ENCODE data around the gene CD180.
A peak's percentile ranks its signal among the peaks of the same experiment; 100 is the strongest.

Gene CD180

GRCh38 chr5:67160985-67161384, 35.6 kb downstream of the CD180 start:
- DNase-seq (ENCODE audit: low spot score), result no peak

- no peak for DNase-seq (ENCODE audit: low spot score)
Observed at GRCh38 chr5:67160272-67160671, 36.3 kb downstream of the CD180 start.

GRCh38 chr5:67156976-67157583, 39.5 kb downstream of the CD180 start:
- DNase-seq (ENCODE audit: low spot score), result peak; percentile 21

GRCh38 chr5:67154556-67155206, 41.9 kb downstream of the CD180 start:
- no peak for DNase-seq (ENCODE audit: low spot score)

- no peak for DNase-seq (ENCODE audit: low spot score)
Observed at GRCh38 chr5:67153292-67153691, 43.3 kb downstream of the CD180 start.

GRCh38 chr5:67152400-67152799, 44.2 kb downstream of the CD180 start:
- no peak for DNase-seq (ENCODE audit: low spot score)

GRCh38 chr5:67149951-67150523, 46.6 kb downstream of the CD180 start:
- no peak for DNase-seq (ENCODE audit: low spot score)

GRCh38 chr5:67149057-67149950, 47.3 kb downstream of the CD180 start:
- DNase-seq (ENCODE audit: low spot score), result no peak

GRCh38 chr5:67147760-67148159, 48.8 kb downstream of the CD180 start:
- no peak for DNase-seq (ENCODE audit: low spot score)

- DNase-seq (ENCODE audit: low spot score), result no peak
Observed at GRCh38 chr5:67146981-67147380, 49.6 kb downstream of the CD180 start.

- DNase-seq (ENCODE audit: low spot score), result no peak
Observed at GRCh38 chr5:67146574-67146973, 50.0 kb downstream of the CD180 start.

GRCh38 chr5:67144183-67144639, 52.4 kb downstream of the CD180 start:
- no peak for DNase-seq (ENCODE audit: low spot score)

- DNase-seq (ENCODE audit: low spot score), result no peak
Observed at GRCh38 chr5:67143549-67143948, 53.0 kb downstream of the CD180 start.

- no peak for DNase-seq (ENCODE audit: low spot score)
Observed at GRCh38 chr5:67142816-67143215, 53.8 kb downstream of the CD180 start.

- DNase-seq (ENCODE audit: low spot score), result no peak
Observed at GRCh38 chr5:67141644-67142043, 55.0 kb downstream of the CD180 start.

GRCh38 chr5:67140413-67140812, 56.2 kb downstream of the CD180 start:
- no peak for DNase-seq (ENCODE audit: low spot score)

GRCh38 chr5:67139030-67139429, 57.6 kb downstream of the CD180 start:
- DNase-seq (ENCODE audit: low spot score), result no peak

GRCh38 chr5:67135381-67135984, 61.1 kb downstream of the CD180 start:
- DNase-seq (ENCODE audit: low spot score), result no peak

- DNase-seq (ENCODE audit: low spot score), result no peak
Observed at GRCh38 chr5:67133776-67134175, 62.8 kb downstream of the CD180 start.

GRCh38 chr5:67133217-67133616, 63.4 kb downstream of the CD180 start:
- no peak for DNase-seq (ENCODE audit: low spot score)

GRCh38 chr5:67129768-67130167, 66.8 kb downstream of the CD180 start:
- DNase-seq (ENCODE audit: low spot score), result no peak

Data from hematopoietic multipotent progenitor cell treated with erythropoietin and hydrocortisone succinate and interleukin-3 and kit ligand, for 17 days (in vitro differentiated cells).